OCI-LY1 (cell line): ENCODE results near the gene GALNTL6.

Experiments
- CTCF ChIP-seq: fragments of 200-600 bp; sonication (generic), shearing (Covaris generic); IDR thresholded peaks from 2 replicates; pipeline ENCODE4 v1.5.1; 2017; ENCODE audit warnings: mild to moderate bottlenecking, antibody characterized with exemption, low read length, moderate library complexity, mixed read lengths
- EZH2 ChIP-seq: fragments of 200-600 bp; sonication (generic), shearing (Covaris generic); IDR thresholded peaks from 2 replicates; pipeline ENCODE4 v1.8.0; 2017; ENCODE audit warnings: borderline replicate concordance, mixed run types, mild to moderate bottlenecking, antibody characterized with exemption, low read length, moderate library complexity, mixed read lengths

- no peak for TF ChIP-seq CTCF
- no peak for TF ChIP-seq EZH2
These were observed 34.5 kb downstream of the GALNTL6 start for GRCh38 chr4:171847751-171848150.
